ENCODE measurements around the gene LYSMD3.

The LYSMD3 gene

GRCh38 chr5:90563108-90563507, 33.7 kb upstream of the LYSMD3 start:
- no peak for TF ChIP-seq CTCF (IDR thresholded peaks at IDR 0.05; ENCODE audit: extremely low read depth, missing control alignments)
- DNase-seq (ENCODE audit: low spot score), result no peak

- DNase-seq (ENCODE audit: low spot score), result no peak
Observed at GRCh38 chr5:90562341-90562740, 33.0 kb upstream of the LYSMD3 start.

GRCh38 chr5:90561766-90562165, 32.4 kb upstream of the LYSMD3 start:
- no peak for DNase-seq (ENCODE audit: low spot score)
- TF ChIP-seq CTCF (IDR thresholded peaks at IDR 0.05; ENCODE audit: extremely low read depth, missing control alignments), result no peak

More at GRCh38 chr5:90562341-90562740, 33.0 kb upstream of the LYSMD3 start:
- no peak for TF ChIP-seq CTCF (IDR thresholded peaks at IDR 0.05; ENCODE audit: extremely low read depth, missing control alignments)

GRCh38 chr5:90560771-90561170, 31.4 kb upstream of the LYSMD3 start:
- TF ChIP-seq CTCF (IDR thresholded peaks at IDR 0.05; ENCODE audit: extremely low read depth, missing control alignments), result no peak
- no peak for DNase-seq (ENCODE audit: low spot score)

GRCh38 chr5:90558344-90559192, 29.2 kb upstream of the LYSMD3 start, which contains the start of gene ADGRV1:
TSS of gene ADGRV1 (plus strand) at chr5:90558797. CDS start at chr5:90558896, 99 bp downstream.
- TF ChIP-seq CTCF (IDR thresholded peaks at IDR 0.05; ENCODE audit: extremely low read depth, missing control alignments), result no peak
- DNase-seq (ENCODE audit: low spot score), result peak; percentile 31

- DNase-seq (ENCODE audit: low spot score), result no peak
- TF ChIP-seq CTCF (IDR thresholded peaks at IDR 0.05; ENCODE audit: extremely low read depth, missing control alignments), result no peak
Observed at GRCh38 chr5:90557871-90558270, 28.5 kb upstream of the LYSMD3 start.

GRCh38 chr5:90557391-90557790, 28.0 kb upstream of the LYSMD3 start:
- DNase-seq (ENCODE audit: low spot score), result no peak
- no peak for TF ChIP-seq CTCF (IDR thresholded peaks at IDR 0.05; ENCODE audit: extremely low read depth, missing control alignments)

All from GM20000 (cell line).